CD14-positive monocyte (primary cell): ENCODE data around the gene TRAK2. TPM values are rescaled to one million over a fixed set of nuclear protein-coding genes. Genes with fewer than 3 reads are reported as not detected.
"Not testable (repeated sequence)": the region's sequence is repeated elsewhere in the genome, so short reads cannot be mapped to it uniquely, and the experiment has no call there.

ENCODE experiments used
- DNase-seq, 3 donors: peaks; one replicate each; pipeline ENCODE4 v3.0.0-alpha.2; 2011 to 2022
- H2AFZ ChIP-seq: 2 replicates; pipeline ENCODE4 v1.6.0; 2012; ENCODE audit warnings: mild to moderate bottlenecking, low read depth, low read length, inconsistent platforms; ENCODE audit not compliant: insufficient read depth, poor library complexity, severe bottlenecking
- H3K27ac ChIP-seq, 2 donors: 1 replicate in 1 of 2; 2 replicates in 1 of 2; pipeline ENCODE4 v1.5.1; 2012 to 2013; ENCODE audit warnings: low read length in 2 of 2, control low read depth in 1 of 2, inconsistent platforms in 1 of 2, low read depth in 1 of 2, mild to moderate bottlenecking in 1 of 2
- H3K27me3 ChIP-seq, 2 donors: one replicate each; pipeline versions ENCODE4 v1.6.0 to v1.6.1; 2011 to 2013; ENCODE audit warnings: low read length in 2 of 2; ENCODE audit not compliant: control insufficient read depth in 2 of 2, insufficient read depth in 2 of 2
- H3K36me3 ChIP-seq, 2 donors: replicated peaks in 1 of 2; 1 replicate in 1 of 2; 2 replicates in 1 of 2; pipeline versions ENCODE4 v1.5.1 to v1.6.1; 2012 to 2013; ENCODE audit warnings: low read length in 2 of 2, control low read depth in 1 of 2, inconsistent platforms in 1 of 2, mild to moderate bottlenecking in 1 of 2; ENCODE audit not compliant: insufficient read depth in 2 of 2, control insufficient read depth in 1 of 2
- H3K4me1 ChIP-seq, 2 donors: 1 replicate in 1 of 2; 2 replicates in 1 of 2; pipeline versions ENCODE4 v1.5.1 to v1.6.1; 2012 to 2013; ENCODE audit warnings: low read length in 2 of 2, control low read depth in 1 of 2, inconsistent platforms in 1 of 2, mild to moderate bottlenecking in 1 of 2, moderate library complexity in 1 of 2; ENCODE audit not compliant: insufficient read depth in 2 of 2, control insufficient read depth in 1 of 2
- H3K4me2 ChIP-seq: replicated peaks from 2 replicates; pipeline ENCODE3; 2012; ENCODE audit warnings: low read length, moderate library complexity, mild to moderate bottlenecking; ENCODE audit not compliant: poor library complexity, severe bottlenecking; ENCODE audit errors: extremely low read depth
- H3K4me3 ChIP-seq, 3 experiments: fragments of 200-600 bp in 1 of 3; sonication (generic) in 1 of 3; replicated peaks in 1 of 3; 1 replicate in 2 of 3; 2 replicates in 1 of 3; pipeline ENCODE4 v1.5.1; 2011 to 2013; ENCODE audit warnings: low read length in 3 of 3, mild to moderate bottlenecking in 3 of 3, control low read depth in 2 of 3, low read depth in 2 of 3, inconsistent platforms in 1 of 3, moderate library complexity in 1 of 3
- H3K79me2 ChIP-seq: 2 replicates; pipeline ENCODE4 v1.6.0; 2012; ENCODE audit warnings: mild to moderate bottlenecking, control low read depth, inconsistent platforms, low read length, moderate library complexity; ENCODE audit not compliant: insufficient read depth
- H3K9ac ChIP-seq: 2 replicates; pipeline ENCODE4 v1.6.0; 2017; ENCODE audit warnings: low read length, mild to moderate bottlenecking; ENCODE audit not compliant: insufficient read depth, poor library complexity, severe bottlenecking
- H3K9me3 ChIP-seq, 2 donors: replicated peaks in 1 of 2; 1 replicate in 1 of 2; 2 replicates in 1 of 2; pipeline versions ENCODE4 v1.5.1 to v1.6.1; 2012 to 2013; ENCODE audit warnings: low read length in 2 of 2, control low read depth in 1 of 2; ENCODE audit not compliant: control insufficient read depth in 1 of 2, insufficient read depth in 1 of 2
- H4K20me1 ChIP-seq: 2 replicates; pipeline ENCODE4 v1.6.0; 2012; ENCODE audit warnings: mild to moderate bottlenecking, low read length, control low read depth, moderate library complexity; ENCODE audit not compliant: insufficient read depth
- H3K27ac Mint-ChIP-seq, 7 donors: one replicate each; pipeline ENCODE4 v1.8.0; 2020; ENCODE audit warnings: mild to moderate bottlenecking in 7 of 7, mixed read lengths in 7 of 7, moderate library complexity in 6 of 7, inconsistent platforms in 2 of 7
- H3K27me3 Mint-ChIP-seq, 3 donors: one replicate each; pipeline ENCODE4 v1.8.0; 2021 to 2022; ENCODE audit warnings: low read depth in 3 of 3, mild to moderate bottlenecking in 3 of 3, mixed read lengths in 3 of 3, moderate library complexity in 3 of 3, inconsistent platforms in 1 of 3
- H3K36me3 Mint-ChIP-seq, 2 donors: one replicate each; pipeline ENCODE4 v1.8.0; 2020; ENCODE audit warnings: mixed read lengths in 2 of 2, inconsistent platforms in 1 of 2, mild to moderate bottlenecking in 1 of 2
- H3K4me1 Mint-ChIP-seq: one replicate; pipeline ENCODE4 v1.8.0; 2020; ENCODE audit warnings: mild to moderate bottlenecking, mixed read lengths
- H3K4me3 Mint-ChIP-seq, 2 donors: one replicate each; pipeline ENCODE4 v1.8.0; 2020; ENCODE audit warnings: mild to moderate bottlenecking in 2 of 2, mixed read lengths in 2 of 2, moderate library complexity in 1 of 2
- H3K9me3 Mint-ChIP-seq, 7 donors: one replicate each; pipeline ENCODE4 v1.8.0; 2020 to 2022; ENCODE audit warnings: mixed read lengths in 7 of 7, mild to moderate bottlenecking in 6 of 7, moderate library complexity in 6 of 7, inconsistent platforms in 2 of 7
- CTCF ChIP-seq: fragments of 200-600 bp; IDR thresholded peaks from one replicate; pipeline ENCODE4 v1.8.0; 2022; ENCODE audit warnings: antibody characterized with exemption, mild to moderate bottlenecking
- WGBS: methylation state at CpG from one replicate; pipeline ENCODE4 v1.1.5; 2013; ENCODE audit warnings: missing lambda C conversion rate; ENCODE audit not compliant: insufficient coverage; 5-methylcytosine and 5-hydroxymethylcytosine counted together
- intact Hi-C, 2 donors: fragments of 100-400 bp; cut with micrococcal nuclease; formaldehyde crosslinking; loops; one replicate each; pipeline versions ENCODE4 v1.15.0 to v1.15.1; 2023
- polyA plus RNA-seq, 3 donors: library from polyadenylated mRNA; depleted of rRNA in 1 of 3; unstranded in 2 of 3; stranded (reverse) in 1 of 3; fragments of 300-500 nt in 2 of 3; fragments of >200 nt in 1 of 3; fragmentation: Illumina TruSeq in 2 of 3; gene quantifications; 1 replicate in 2 of 3; 2 replicates in 1 of 3; pipeline ENCODE4 v1.2.3, GENCODE V29; 2012 to 2021

TRAK2 gene
- polyA plus RNA-seq, 3 donors = 7.6 to 16.8 (median 15.3) TPM

GRCh38 chr2:201369775-201370174 is 81.5 kb downstream of the TRAK2 start:
- peaks cover 10 to 28% (median 16%) of the 10 kb centered on the region in 7 donors for H3K9me3 Mint-ChIP-seq
- Histone ChIP-seq H4K20me1 (no peaks in the 10 kb centered on the region), H3K9ac (no peak overlapping the region), H2AFZ (no peak overlapping the region), H3K36me3 (peaks cover 4 to 27% of the 10 kb centered on the region in 2 donors), H3K4me1 (no peaks in the 10 kb centered on the region), H3K4me2 (no peak overlapping the region), H3K27ac (no peak overlapping the region), H3K4me3 (no peak overlapping the region), H3K79me2 (no peaks in the 10 kb centered on the region), H3K9me3 (peaks cover 4 to 15% of the 10 kb centered on the region in 2 donors), H3K27me3 (no peaks in the 10 kb centered on the region)
- peaks cover 41 to 56% of the 10 kb centered on the region in 2 donors for H3K36me3 Mint-ChIP-seq
- H3K27ac Mint-ChIP-seq = no peak overlapping the region
- H3K4me3 Mint-ChIP-seq = no peak overlapping the region
- H3K27me3 Mint-ChIP-seq = peaks cover 0 to 2% (median 0%) of the 10 kb centered on the region in 3 donors
- intact Hi-C loops = loop anchor here in 1 of 2 donors (10.0 kb wide), 1 partner anchor 95 kb away; no protein-coding TSS in a partner anchor
- 99% methylated on average over 11 of the region's 11 CpGs for WGBS
- H3K4me1 Mint-ChIP-seq = no peaks in the 10 kb centered on the region
- no peak for TF ChIP-seq CTCF
- DNase-seq = no peak

- not testable (repeated sequence) for DNase-seq, H3K4me3 Mint-ChIP-seq, H3K9ac ChIP-seq, H3K4me2 ChIP-seq, H3K4me1 Mint-ChIP-seq, H3K27ac ChIP-seq, H3K27me3 Mint-ChIP-seq, H3K4me1 ChIP-seq, H3K79me2 ChIP-seq, H3K4me3 ChIP-seq, H3K27me3 ChIP-seq, H2AFZ ChIP-seq, H3K27ac Mint-ChIP-seq, H4K20me1 ChIP-seq
- peaks cover 4 to 27% of the 10 kb centered on the region in 2 donors for H3K36me3 ChIP-seq
- Mint-ChIP-seq H3K36me3 (peaks cover 37 to 53% of the 10 kb centered on the region in 2 donors), H3K9me3 (peaks cover 10 to 28% (median 16%) of the 10 kb centered on the region in 7 donors)
- WGBS = 100% methylated on average over 8 of the region's 8 CpGs
- intact Hi-C loops = loop anchor here in 1 of 2 donors (10.0 kb wide), 1 partner anchor 95 kb away; no protein-coding TSS in a partner anchor
- H3K9me3 ChIP-seq = peaks cover 4 to 15% of the 10 kb centered on the region in 2 donors
Measured at GRCh38 chr2:201369318-201369717, 81.9 kb downstream of the TRAK2 start.
